ENCODE results near the gene CPB2. TPM values are rescaled to one million over a fixed set of nuclear protein-coding genes. Genes with fewer than 3 reads are reported as not detected.

Gene CPB2
- total and polyA plus RNA-seq, 2 experiments from 2014 or later = 0.11 TPM; not detected in 1

GRCh38 chr13:46075811-46076210, 29.0 kb downstream of the CPB2 start:
- TF ChIP-seq EZH2phosphoT487 (IDR thresholded peaks at IDR 0.05; ENCODE audit: insufficient read depth, low read depth) = no peak
- TF ChIP-seq EZH2 (IDR thresholded peaks at IDR 0.05; ENCODE audit: insufficient read depth, poor library complexity, severe bottlenecking) = no peak
- WGBS, 2 experiments (ENCODE audit: low coverage in 1 of 2, low lambda C conversion rate in 2 of 2, missing lambda C conversion rate in 2 of 2) = 94 to 96% methylated on average over 1 of the region's 1 CpG
- H3K9me2 ChIP-seq (ENCODE audit: insufficient read depth) = no peaks in the 10 kb centered on the region

GRCh38 chr13:46071590-46072249, 33.1 kb downstream of the CPB2 start:
- Histone ChIP-seq H3K9me2 (ENCODE audit: insufficient read depth) (no peaks in the 10 kb centered on the region), H3K27me3 (replicated peaks; ENCODE audit: insufficient read depth) (no peaks in the 10 kb centered on the region), H3F3A (ENCODE audit: insufficient read depth) (no peaks in the 10 kb centered on the region), H3K9ac (no peak overlapping the region), H3K4me1 (ENCODE audit: insufficient read depth) (no peaks in the 10 kb centered on the region), H3K4me2 (ENCODE audit: unreplicated experiment) (no peak overlapping the region), H3K27ac (no peak overlapping the region), H3K4me3 (no peak overlapping the region), H3K79me2 (ENCODE audit: insufficient read depth) (no peaks in the 10 kb centered on the region), H3K9me3 (ENCODE audit: low read depth) (no peaks in the 10 kb centered on the region), H4K20me1 (ENCODE audit: insufficient read depth) (no peaks in the 10 kb centered on the region), H3K36me3 (ENCODE audit: low read depth) (no peaks in the 10 kb centered on the region), H2AFZ (no peak overlapping the region)
- no peak for DNase-seq
- WGBS, 2 experiments (ENCODE audit: low coverage in 1 of 2, low lambda C conversion rate in 2 of 2, missing lambda C conversion rate in 2 of 2) = 79 to 83% methylated on average over 5 of the region's 5 CpGs
- TF ChIP-seq EZH2 (IDR thresholded peaks at IDR 0.05; ENCODE audit: insufficient read depth, poor library complexity, severe bottlenecking) (no peak), EZH2phosphoT487 (IDR thresholded peaks at IDR 0.05; ENCODE audit: insufficient read depth, low read depth) (no peak)
- in situ Hi-C loops (cut with MboI) = no loop called here

More at GRCh38 chr13:46075811-46076210, 29.0 kb downstream of the CPB2 start:
- H3K9ac ChIP-seq = no peak overlapping the region
- no peak overlapping the region for H3K4me3 ChIP-seq
- no peak overlapping the region for H3K27ac ChIP-seq
- H3K79me2 ChIP-seq (ENCODE audit: insufficient read depth) = no peaks in the 10 kb centered on the region
- in situ Hi-C loops (cut with MboI) = no loop called here
- no peak overlapping the region for H3K4me2 ChIP-seq (ENCODE audit: unreplicated experiment)
- no peak for DNase-seq
- no peaks in the 10 kb centered on the region for H3F3A ChIP-seq (ENCODE audit: insufficient read depth)
- H3K4me1 ChIP-seq (ENCODE audit: insufficient read depth) = no peaks in the 10 kb centered on the region
- H3K27me3 ChIP-seq (replicated peaks; ENCODE audit: insufficient read depth) = no peaks in the 10 kb centered on the region
- no peak overlapping the region for H2AFZ ChIP-seq
- no peaks in the 10 kb centered on the region for H4K20me1 ChIP-seq (ENCODE audit: insufficient read depth)
- no peaks in the 10 kb centered on the region for H3K9me3 ChIP-seq (ENCODE audit: low read depth)
- H3K36me3 ChIP-seq (ENCODE audit: low read depth) = no peaks in the 10 kb centered on the region

GRCh38 chr13:46063292-46063691, 41.5 kb downstream of the CPB2 start:
- in situ Hi-C loops (cut with MboI) = no loop called here
- H3K79me2 ChIP-seq (ENCODE audit: insufficient read depth) = no peaks in the 10 kb centered on the region
- H3K9ac ChIP-seq = no peak overlapping the region
- no peaks in the 10 kb centered on the region for H3K9me2 ChIP-seq (ENCODE audit: insufficient read depth)
- H3K4me2 ChIP-seq (ENCODE audit: unreplicated experiment) = no peak overlapping the region
- no peaks in the 10 kb centered on the region for H3F3A ChIP-seq (ENCODE audit: insufficient read depth)
- no peaks in the 10 kb centered on the region for H3K27me3 ChIP-seq (replicated peaks; ENCODE audit: insufficient read depth)
- no peak overlapping the region for H2AFZ ChIP-seq
- 86 to 90% methylated on average over 2 of the region's 2 CpGs for WGBS, 2 experiments (ENCODE audit: low coverage in 1 of 2, low lambda C conversion rate in 2 of 2, missing lambda C conversion rate in 2 of 2)
- no peak for TF ChIP-seq EZH2 (IDR thresholded peaks at IDR 0.05; ENCODE audit: insufficient read depth, poor library complexity, severe bottlenecking)
- TF ChIP-seq EZH2phosphoT487 (IDR thresholded peaks at IDR 0.05; ENCODE audit: insufficient read depth, low read depth) = no peak
- no peaks in the 10 kb centered on the region for H3K36me3 ChIP-seq (ENCODE audit: low read depth)
- no peaks in the 10 kb centered on the region for H3K9me3 ChIP-seq (ENCODE audit: low read depth)
- H3K4me3 ChIP-seq = no peak overlapping the region
- no peaks in the 10 kb centered on the region for H3K4me1 ChIP-seq (ENCODE audit: insufficient read depth)
- DNase-seq = no peak
- no peak overlapping the region for H3K27ac ChIP-seq
- H4K20me1 ChIP-seq (ENCODE audit: insufficient read depth) = no peaks in the 10 kb centered on the region

DNA sequence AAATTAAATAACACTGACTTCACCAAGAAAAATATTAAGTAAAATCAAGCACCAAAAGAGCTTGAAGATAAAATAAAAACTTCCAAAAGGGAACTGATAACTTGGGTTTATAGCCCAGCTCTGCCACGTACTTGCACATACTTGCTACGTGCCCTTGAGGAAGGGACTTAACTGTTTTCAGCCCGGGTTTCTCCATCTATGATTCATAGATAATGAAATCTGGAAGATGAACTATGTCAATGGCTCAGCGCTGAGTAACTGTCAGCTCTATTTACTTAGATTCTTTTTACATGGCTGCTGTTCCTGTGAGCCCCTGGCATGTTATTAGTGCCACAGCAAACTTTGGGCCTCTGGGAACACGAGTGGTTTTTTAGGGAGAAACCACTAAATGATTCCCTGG, 42.6 kb downstream of the CPB2 start:
- H3K9me2 ChIP-seq (ENCODE audit: insufficient read depth) = no peaks in the 10 kb centered on the region
- no peak overlapping the region for H3K4me2 ChIP-seq (ENCODE audit: unreplicated experiment)
- peak overlapping the region; percentile 25; the same call in 1 of the 2 replicates for H3K27ac ChIP-seq
- peak; percentile 61 for DNase-seq
- no peak overlapping the region for H3K4me3 ChIP-seq
- H3F3A ChIP-seq (ENCODE audit: insufficient read depth) = peaks cover 10% of the 10 kb centered on the region
- no peaks in the 10 kb centered on the region for H3K27me3 ChIP-seq (replicated peaks; ENCODE audit: insufficient read depth)
- in situ Hi-C loops (cut with MboI) = no loop called here
- no peaks in the 10 kb centered on the region for H3K36me3 ChIP-seq (ENCODE audit: low read depth)
- no peak overlapping the region for H3K9ac ChIP-seq
- H3K4me1 ChIP-seq (ENCODE audit: insufficient read depth) = peaks cover 9% of the 10 kb centered on the region
- H2AFZ ChIP-seq = peak overlapping the region; percentile 8; the same call in 1 of the 2 replicates
- H3K79me2 ChIP-seq (ENCODE audit: insufficient read depth) = no peaks in the 10 kb centered on the region
- TF ChIP-seq EZH2 (IDR thresholded peaks at IDR 0.05; ENCODE audit: insufficient read depth, poor library complexity, severe bottlenecking) = no peak
- no peak for TF ChIP-seq EZH2phosphoT487 (IDR thresholded peaks at IDR 0.05; ENCODE audit: insufficient read depth, low read depth)
- H4K20me1 ChIP-seq (ENCODE audit: insufficient read depth) = no peaks in the 10 kb centered on the region
- WGBS, 2 experiments (ENCODE audit: low coverage in 1 of 2, low lambda C conversion rate in 2 of 2, missing lambda C conversion rate in 2 of 2) = 50 to 55% methylated on average over 5 of the region's 5 CpGs
- no peaks in the 10 kb centered on the region for H3K9me3 ChIP-seq (ENCODE audit: low read depth)

All from GM23248 (cell line).